Activated naive CD4-positive, alpha-beta T cell treated with anti-CD3 and anti-CD28 coated beads for 36 hours (primary cell): Measurements from ENCODE around the gene EP300. TPM values are rescaled to one million over a fixed set of nuclear protein-coding genes. Genes with fewer than 3 reads are reported as not detected.
"Not testable (repeated sequence)": the region's sequence is repeated elsewhere in the genome, so short reads cannot be mapped to it uniquely, and the experiment has no call there.

ENCODE experiments used
- CTCF ChIA-PET: fragments of 350-600 bp; sonication (Branson Sonifier 250); formaldehyde crosslinking; loops from one replicate; lab custom pipeline; 2021; ENCODE audit warnings: antibody characterized with exemption; lab: Charles Lee
- DNase-seq: peaks from one replicate; pipeline ENCODE4 v3.0.0-alpha.2; 2020
- H3K27ac Mint-ChIP-seq: one replicate; pipeline ENCODE4 v1.8.0; 2021; ENCODE audit warnings: mild to moderate bottlenecking, mixed read lengths
- H3K27me3 Mint-ChIP-seq: one replicate; pipeline ENCODE4 v1.8.0; 2021; ENCODE audit warnings: low read depth, mixed read lengths
- H3K36me3 Mint-ChIP-seq: one replicate; pipeline ENCODE4 v1.8.0; 2021; ENCODE audit warnings: low read depth, mixed read lengths
- H3K4me1 Mint-ChIP-seq: one replicate; pipeline ENCODE4 v1.8.0; 2021; ENCODE audit warnings: low read depth, mixed read lengths
- H3K4me3 Mint-ChIP-seq: one replicate; pipeline ENCODE4 v1.8.0; 2021; ENCODE audit warnings: mild to moderate bottlenecking, moderate library complexity, mixed read lengths
- H3K9me3 Mint-ChIP-seq: one replicate; pipeline ENCODE4 v1.8.0; 2021; ENCODE audit warnings: mixed read lengths
- intact Hi-C: fragments of 100-400 bp; cut with micrococcal nuclease; formaldehyde crosslinking; loops from one replicate; pipeline ENCODE4 v1.15.1; 2023
- total RNA-seq, 2 experiments: library from RNA; stranded (reverse); gene quantifications; one replicate each; pipeline ENCODE4 v1.2.3, GENCODE V29; 2021

The EP300 gene
- total RNA-seq, 2 experiments from 2014 or later: 37.2 to 38.4 TPM

GRCh38 chr22:41092847-41093411, 537 bp downstream of the EP300 start:
- Mint-ChIP-seq H3K36me3 (peaks cover 10% of the 10 kb centered on the region), H3K27ac (peak overlapping the region; percentile 86), H3K9me3 (no peaks in the 10 kb centered on the region), H3K4me3 (peak overlapping the region; percentile 92), H3K4me1 (peaks cover 36% of the 10 kb centered on the region), H3K27me3 (no peaks in the 10 kb centered on the region)
- intact Hi-C loops: loop anchor here (5.0 kb wide), 2 partner anchors 209 to 236 kb away; partner anchors contain the start of genes ST13, XPNPEP3 and ZC3H7B
- CTCF ChIA-PET: interaction anchor here (0.6 to 2.0 kb wide), 4 partner anchors 144 to 172 kb away, joined by 3 to 6 read pairs (median 4); no protein-coding TSS in a partner anchor
- peak; percentile 19 for DNase-seq

DNA sequence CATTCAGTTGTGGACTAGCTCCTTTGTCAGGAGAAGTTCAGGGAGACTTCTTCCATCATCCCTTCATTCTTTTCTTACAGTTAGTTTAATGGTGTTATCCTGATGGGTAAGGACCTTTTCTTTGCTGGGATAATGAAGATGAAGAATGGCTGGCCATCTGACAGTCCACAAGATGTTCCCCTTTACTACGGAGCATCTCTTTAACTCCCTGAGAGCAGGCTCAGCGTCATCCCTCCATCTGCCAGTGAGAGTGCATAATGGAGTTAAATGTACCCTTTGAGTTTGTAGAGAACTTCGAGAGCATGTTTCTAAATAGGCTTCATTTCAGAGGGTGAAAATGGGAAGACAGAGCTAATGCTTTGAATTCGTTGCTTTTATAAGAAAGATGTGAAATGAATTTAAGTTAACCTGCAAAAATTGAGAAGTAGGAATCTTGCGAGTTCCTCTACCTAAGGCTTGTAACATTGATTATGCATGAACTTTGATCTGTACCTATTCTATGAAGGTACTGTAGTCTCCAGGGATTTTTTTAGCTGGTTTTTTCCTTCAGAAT, 1.7 kb downstream of the EP300 start:
- H3K27ac Mint-ChIP-seq: peak overlapping the region; percentile 0
- peaks cover 10% of the 10 kb centered on the region for H3K36me3 Mint-ChIP-seq
- peak; percentile 51 for DNase-seq
- intact Hi-C loops: loop anchor here (5.0 kb wide), 2 partner anchors 208 to 237 kb away; partner anchors contain the start of genes ST13, XPNPEP3 and ZC3H7B
- no peaks in the 10 kb centered on the region for H3K27me3 Mint-ChIP-seq
- H3K9me3 Mint-ChIP-seq: no peaks in the 10 kb centered on the region
- H3K4me1 Mint-ChIP-seq: peaks cover 46% of the 10 kb centered on the region
- CTCF ChIA-PET: interaction anchor here (1.0 to 2.0 kb wide), 2 partner anchors 143 to 171 kb away, joined by 3 to 6 read pairs; no protein-coding TSS in a partner anchor
- H3K4me3 Mint-ChIP-seq: peak overlapping the region; percentile 92

GRCh38 chr22:41096391-41096790, 4.0 kb downstream of the EP300 start:
- peaks cover 58% of the 10 kb centered on the region for H3K4me1 Mint-ChIP-seq
- DNase-seq: no peak
- no peak overlapping the region for H3K4me3 Mint-ChIP-seq
- CTCF ChIA-PET: interaction anchor here (0.5 to 1.0 kb wide), 4 partner anchors 11 to 175 kb away, joined by 3 to 4 read pairs (median 3); no protein-coding TSS in a partner anchor
- no peaks in the 10 kb centered on the region for H3K27me3 Mint-ChIP-seq
- intact Hi-C loops: no loop called here
- no peak overlapping the region for H3K27ac Mint-ChIP-seq
- H3K9me3 Mint-ChIP-seq: no peaks in the 10 kb centered on the region
- peaks cover 10% of the 10 kb centered on the region for H3K36me3 Mint-ChIP-seq

GRCh38 chr22:41096841-41097240, 4.4 kb downstream of the EP300 start:
- intact Hi-C loops: no loop called here
- CTCF ChIA-PET: interaction anchor here (0.5 to 1.0 kb wide), 3 partner anchors 64 to 175 kb away, joined by 3 read pairs; no protein-coding TSS in a partner anchor
- no peaks in the 10 kb centered on the region for H3K27me3 Mint-ChIP-seq
- DNase-seq: no peak
- no peaks in the 10 kb centered on the region for H3K9me3 Mint-ChIP-seq
- peaks cover 60% of the 10 kb centered on the region for H3K4me1 Mint-ChIP-seq
- peaks cover 10% of the 10 kb centered on the region for H3K36me3 Mint-ChIP-seq
- H3K27ac Mint-ChIP-seq: peak overlapping the region; percentile 48
- H3K4me3 Mint-ChIP-seq: no peak overlapping the region

DNA sequence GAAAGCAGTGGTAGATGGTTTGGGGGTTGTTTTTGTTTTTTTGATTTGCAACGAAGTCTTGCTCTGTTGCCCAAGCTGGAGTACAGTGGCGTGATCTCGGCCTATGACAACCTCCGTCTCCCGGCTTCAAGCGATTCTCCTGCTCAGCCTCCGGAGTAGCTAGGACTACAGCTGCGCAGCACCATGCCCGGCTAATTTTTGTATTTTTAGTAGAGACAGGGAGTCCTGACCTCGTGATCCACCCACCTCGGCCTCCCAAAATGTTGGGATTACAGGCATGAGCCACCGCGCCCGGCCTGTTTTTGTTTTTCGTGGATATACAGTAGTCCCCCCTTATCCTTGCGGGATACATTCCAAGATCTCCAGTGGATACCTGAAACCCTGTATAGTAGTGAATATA, 6.6 kb downstream of the EP300 start:
- Mint-ChIP-seq H3K9me3 (no peaks in the 10 kb centered on the region), H3K4me3 (no peak overlapping the region), H3K4me1 (peaks cover 80% of the 10 kb centered on the region), H3K27me3 (no peaks in the 10 kb centered on the region), H3K36me3 (peaks cover 11% of the 10 kb centered on the region), H3K27ac (no peak overlapping the region)
- CTCF ChIA-PET: no interaction called here
- intact Hi-C loops: no loop called here
- no peak for DNase-seq

DNA sequence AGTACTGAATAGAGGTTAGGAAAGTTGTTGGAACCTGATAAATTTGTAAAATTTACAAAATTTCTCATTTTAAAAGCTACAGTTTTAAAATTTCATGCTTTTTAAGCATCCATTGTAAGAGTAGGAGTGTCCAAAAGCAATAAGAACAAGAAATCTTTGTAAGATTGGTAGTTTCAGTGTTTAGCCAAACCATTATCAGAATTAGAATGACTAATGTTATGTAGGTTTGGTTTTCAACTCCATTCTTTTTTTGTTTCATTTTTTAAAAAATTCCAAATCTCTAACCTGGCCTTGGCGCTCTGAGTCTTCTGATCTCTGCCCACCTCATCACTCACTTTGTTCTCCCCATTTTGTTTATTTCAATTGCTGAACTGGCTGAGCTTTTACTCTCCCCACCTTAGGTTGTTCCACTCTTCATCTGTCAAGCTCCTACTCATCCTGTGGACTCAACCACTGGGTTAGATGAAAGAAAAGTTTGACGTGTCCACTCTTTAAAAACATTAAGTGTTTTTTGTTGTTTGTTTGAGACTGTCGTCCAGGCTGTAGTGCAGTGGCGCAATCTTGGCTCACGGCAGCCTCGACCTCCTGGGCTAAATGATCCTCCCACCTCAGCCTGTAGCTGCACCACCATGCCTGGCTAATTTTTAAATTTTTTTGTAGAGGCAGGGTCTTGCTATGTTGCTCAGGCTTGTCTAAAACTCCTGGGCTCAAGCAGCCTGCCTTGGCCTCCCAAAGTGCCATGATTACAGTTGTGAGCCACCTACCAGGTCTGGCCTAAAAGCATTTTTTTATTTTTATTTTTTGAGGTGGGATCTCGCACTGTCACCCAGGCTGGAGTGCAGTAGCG, 14.0 kb downstream of the EP300 start:
- Mint-ChIP-seq H3K27ac (peak overlapping the region; percentile 60), H3K36me3 (peaks cover 19% of the 10 kb centered on the region), H3K4me3 (no peak overlapping the region), H3K9me3 (no peaks in the 10 kb centered on the region), H3K4me1 (peaks cover 56% of the 10 kb centered on the region), H3K27me3 (no peaks in the 10 kb centered on the region)
- CTCF ChIA-PET: interaction anchor here (1.3 kb wide), 1 partner anchor 9 kb away, joined by 3 read pairs; no protein-coding TSS in a partner anchor
- DNase-seq: no peak
- intact Hi-C loops: no loop called here

DNA sequence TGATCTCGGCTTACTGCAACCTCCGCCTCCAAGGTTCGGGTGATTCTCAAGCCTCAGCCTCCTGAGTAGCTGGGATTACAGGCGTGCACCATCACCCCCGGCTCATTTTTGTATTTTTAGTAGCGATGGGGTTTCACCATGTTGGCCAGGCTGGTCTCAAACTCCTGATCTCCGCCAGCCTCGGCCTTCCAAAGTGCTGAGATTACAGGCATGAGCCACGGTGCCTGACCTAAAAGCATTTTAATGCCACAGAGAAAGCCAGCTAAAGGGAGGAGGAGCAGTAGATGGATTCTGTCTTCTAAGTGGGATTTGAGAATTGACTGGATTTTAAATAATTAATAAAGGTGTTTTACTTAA, 14.6 kb downstream of the EP300 start:
- H3K4me1 Mint-ChIP-seq: peaks cover 55% of the 10 kb centered on the region
- H3K9me3 Mint-ChIP-seq, intact Hi-C loops, H3K27me3 Mint-ChIP-seq, H3K4me3 Mint-ChIP-seq, DNase-seq, H3K27ac Mint-ChIP-seq: not testable (repeated sequence)
- H3K36me3 Mint-ChIP-seq: peaks cover 21% of the 10 kb centered on the region
- CTCF ChIA-PET: interaction anchor here (0.6 to 1.3 kb wide), 2 partner anchors 8 to 51 kb away, joined by 3 read pairs; no protein-coding TSS in a partner anchor

DNA sequence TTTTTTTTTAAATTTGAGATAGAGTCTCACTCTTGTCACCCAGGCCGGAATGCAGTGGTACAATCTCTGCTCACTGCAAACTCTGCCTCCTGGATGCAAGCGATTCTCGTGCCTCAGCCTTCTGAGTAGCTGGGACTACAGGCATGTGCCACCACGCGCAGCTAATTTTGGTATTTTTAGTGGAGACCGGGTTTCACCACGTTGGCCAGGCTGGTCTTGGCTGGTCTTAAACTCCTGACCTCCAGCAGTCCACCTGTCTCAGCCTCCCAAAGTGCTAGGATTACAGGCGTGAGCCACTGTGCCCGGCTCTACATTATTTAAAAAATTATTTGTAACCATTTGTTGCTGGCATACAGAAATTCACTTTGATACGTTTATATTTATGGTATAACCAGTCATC, 18.6 kb downstream of the EP300 start:
- CTCF ChIA-PET: interaction anchor here (0.6 kb wide), 1 partner anchor 65 kb away, joined by 3 read pairs; no protein-coding TSS in a partner anchor
- no peak overlapping the region for H3K27ac Mint-ChIP-seq

DNA sequence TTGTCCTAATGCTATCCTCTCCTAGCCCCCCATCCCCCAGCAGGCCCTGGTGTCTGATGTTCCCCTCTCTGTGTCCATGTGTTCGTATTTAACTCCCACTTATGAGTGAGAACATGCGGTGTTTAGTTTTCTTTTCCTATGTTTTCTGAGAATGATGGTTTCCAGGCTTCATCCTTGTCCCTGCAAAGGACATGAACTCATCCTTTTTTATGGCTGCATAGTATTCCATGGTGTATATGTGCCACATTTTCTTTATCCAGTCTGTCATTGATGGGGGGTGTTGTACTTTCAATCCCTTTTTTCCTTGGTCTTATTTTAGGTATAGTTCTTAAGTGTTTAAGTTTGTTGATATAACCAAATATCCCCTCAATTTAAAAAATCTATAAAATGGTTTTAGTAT, 23.9 kb downstream of the EP300 start:
- no peak overlapping the region for H3K27ac Mint-ChIP-seq
- H3K27me3 Mint-ChIP-seq: no peaks in the 10 kb centered on the region
- H3K9me3 Mint-ChIP-seq: peaks cover 3% of the 10 kb centered on the region
- CTCF ChIA-PET: no interaction called here
- intact Hi-C loops: no loop called here
- H3K4me3 Mint-ChIP-seq: no peak overlapping the region
- H3K36me3 Mint-ChIP-seq: peaks cover 34% of the 10 kb centered on the region
- DNase-seq: no peak
- peaks cover 30% of the 10 kb centered on the region for H3K4me1 Mint-ChIP-seq

More for the DNA sequence above, 18.6 kb downstream of the EP300 start:
- no peak overlapping the region for H3K4me3 Mint-ChIP-seq
- intact Hi-C loops: no loop called here
- DNase-seq: no peak
- peaks cover 37% of the 10 kb centered on the region for H3K4me1 Mint-ChIP-seq
- peaks cover 17% of the 10 kb centered on the region for H3K36me3 Mint-ChIP-seq
- H3K27me3 Mint-ChIP-seq: no peaks in the 10 kb centered on the region
- no peaks in the 10 kb centered on the region for H3K9me3 Mint-ChIP-seq

DNA sequence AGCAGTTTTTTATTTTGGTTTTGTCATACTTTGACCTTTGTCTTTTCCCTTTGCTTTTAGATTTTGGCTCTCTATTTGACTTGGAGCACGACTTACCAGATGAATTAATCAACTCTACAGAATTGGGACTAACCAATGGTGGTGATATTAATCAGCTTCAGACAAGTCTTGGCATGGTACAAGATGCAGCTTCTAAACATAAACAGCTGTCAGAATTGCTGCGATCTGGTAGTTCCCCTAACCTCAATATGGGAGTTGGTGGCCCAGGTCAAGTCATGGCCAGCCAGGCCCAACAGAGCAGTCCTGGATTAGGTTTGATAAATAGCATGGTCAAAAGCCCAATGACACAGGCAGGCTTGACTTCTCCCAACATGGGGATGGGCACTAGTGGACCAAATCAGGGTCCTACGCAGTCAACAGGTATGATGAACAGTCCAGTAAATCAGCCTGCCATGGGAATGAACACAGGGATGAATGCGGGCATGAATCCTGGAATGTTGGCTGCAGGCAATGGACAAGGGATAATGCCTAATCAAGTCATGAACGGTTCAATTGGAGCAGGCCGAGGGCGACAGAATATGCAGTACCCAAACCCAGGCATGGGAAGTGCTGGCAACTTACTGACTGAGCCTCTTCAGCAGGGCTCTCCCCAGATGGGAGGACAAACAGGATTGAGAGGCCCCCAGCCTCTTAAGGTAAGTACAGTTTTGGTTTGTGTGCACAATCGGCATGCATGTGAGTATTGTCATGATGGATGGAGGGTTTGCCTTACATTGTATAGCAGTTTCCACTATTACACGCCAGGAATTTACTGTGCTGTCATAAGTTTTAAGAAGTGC, 25.0 kb downstream of the EP300 start:
- H3K27me3 Mint-ChIP-seq: no peaks in the 10 kb centered on the region
- peaks cover 3% of the 10 kb centered on the region for H3K9me3 Mint-ChIP-seq
- no peak overlapping the region for H3K4me3 Mint-ChIP-seq
- H3K27ac Mint-ChIP-seq: peak overlapping the region; percentile 22
- CTCF ChIA-PET: no interaction called here
- peaks cover 32% of the 10 kb centered on the region for H3K36me3 Mint-ChIP-seq
- no peak for DNase-seq
- intact Hi-C loops: no loop called here
- peaks cover 36% of the 10 kb centered on the region for H3K4me1 Mint-ChIP-seq

DNA sequence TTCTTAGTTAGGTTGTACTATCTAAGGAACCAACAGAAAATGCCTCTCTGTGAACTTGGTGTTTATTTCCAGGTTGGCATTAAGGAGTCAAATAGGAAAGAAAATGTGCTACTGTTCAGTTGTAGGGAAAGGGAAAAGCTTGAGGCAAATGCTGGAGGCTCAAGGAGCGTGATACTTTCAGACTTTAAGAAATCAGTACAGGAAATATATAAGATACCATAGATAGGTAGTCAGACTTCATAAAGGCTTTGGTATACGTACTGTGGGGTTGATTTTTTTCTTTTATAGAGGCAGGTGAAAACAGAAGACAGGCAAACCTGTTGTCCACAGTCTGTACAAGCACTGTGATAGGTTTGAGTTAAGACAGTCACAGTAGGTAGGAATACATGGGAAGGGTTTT, 30.8 kb downstream of the EP300 start:
- CTCF ChIA-PET: no interaction called here
- H3K4me1 Mint-ChIP-seq: peaks cover 29% of the 10 kb centered on the region
- H3K4me3 Mint-ChIP-seq: no peak overlapping the region
- intact Hi-C loops: no loop called here
- H3K36me3 Mint-ChIP-seq: peaks cover 27% of the 10 kb centered on the region
- no peak overlapping the region for H3K27ac Mint-ChIP-seq
- H3K27me3 Mint-ChIP-seq: no peaks in the 10 kb centered on the region
- H3K9me3 Mint-ChIP-seq: no peaks in the 10 kb centered on the region
- no peak for DNase-seq
